ENCODE data around the gene OPN3. TPM values are rescaled to one million over a fixed set of nuclear protein-coding genes. Genes with fewer than 3 reads are reported as not detected.

Gene OPN3
- total RNA-seq, 1 experiment from 2014 or later, result 10.0 TPM

GRCh38 chr1:241557031-241557430 lies 83.1 kb downstream of the OPN3 start:
- no peak overlapping the region for H4K5ac ChIP-seq (ENCODE audit: insufficient read length, low read depth, low read length)
- H3K27me3 ChIP-seq (ENCODE audit: insufficient read depth, low read length), result no peaks in the 10 kb centered on the region
- H3K56ac ChIP-seq (ENCODE audit: insufficient read length, low read depth, low read length), result no peak overlapping the region
- H2BK5ac ChIP-seq (ENCODE audit: insufficient read length, low read length), result no peak overlapping the region
- H2AFZ ChIP-seq (ENCODE audit: low read length), result no peak overlapping the region
- no peaks in the 10 kb centered on the region for H4K20me1 ChIP-seq (ENCODE audit: control insufficient read depth, insufficient read depth, insufficient read length)
- H3K27me3 Mint-ChIP-seq (ENCODE audit: low read depth), result no peaks in the 10 kb centered on the region
- H3K79me2 ChIP-seq (ENCODE audit: insufficient read depth, low read length), result no peaks in the 10 kb centered on the region
- H2AK5ac ChIP-seq (ENCODE audit: insufficient read length, low read length), result no peak overlapping the region
- H2BK12ac ChIP-seq (ENCODE audit: insufficient read length, low read depth, low read length), result no peak overlapping the region
- H2BK20ac ChIP-seq (ENCODE audit: low read depth, low read length, poor library complexity, severe bottlenecking), result no peak overlapping the region
- no peaks in the 10 kb centered on the region for H3K4me1 Mint-ChIP-seq
- no peak for TF ChIP-seq CTCF (conservative IDR thresholded peaks at IDR 0.05)
- no peak overlapping the region for H2BK120ac ChIP-seq (ENCODE audit: low read depth, low read length, poor library complexity, severe bottlenecking)
- no peak overlapping the region for H3K4me2 ChIP-seq (ENCODE audit: insufficient read depth, insufficient read length, low read length)
- no peak overlapping the region for H3K4me3 Mint-ChIP-seq
- no peaks in the 10 kb centered on the region for H3K9me3 ChIP-seq (ENCODE audit: control insufficient read depth, low read depth, low read length)
- no peaks in the 10 kb centered on the region for H3K23me2 ChIP-seq (ENCODE audit: insufficient read length, low read depth, low read length, poor library complexity, severe bottlenecking)
- no peak overlapping the region for H3K18ac ChIP-seq (ENCODE audit: insufficient read length, low read depth, low read length)
- no peaks in the 10 kb centered on the region for H3K36me3 Mint-ChIP-seq (ENCODE audit: insufficient read depth in 1 of 3, low read depth in 3 of 3)
- no peak overlapping the region for H4K8ac ChIP-seq (replicated peaks; ENCODE audit: insufficient read length, low read depth, low read length)
- DNase-seq, result no peak
- no peaks in the 10 kb centered on the region for H3K79me1 ChIP-seq (ENCODE audit: insufficient read depth, low read depth, low read length, poor library complexity, severe bottlenecking)
- H3T11ph ChIP-seq (ENCODE audit: low read length), result no peak overlapping the region
- no peak overlapping the region for H4K91ac ChIP-seq (ENCODE audit: insufficient read length, low read depth, low read length)
- H3K27ac ChIP-seq (ENCODE audit: insufficient read length, low read depth, low read length), result no peak overlapping the region
- no peak overlapping the region; a peak in 1 of 7 replicates for H3K27ac Mint-ChIP-seq
- H3K4me1 ChIP-seq (ENCODE audit: insufficient read depth, low read length), result no peaks in the 10 kb centered on the region
- H3K9me3 Mint-ChIP-seq, result no peaks in the 10 kb centered on the region
- no peak overlapping the region for H3K9ac ChIP-seq (ENCODE audit: extremely low read depth, insufficient read length, low read length)
- no peak overlapping the region for H2BK15ac ChIP-seq (ENCODE audit: low read depth, low read length)
- WGBS (ENCODE audit: extremely low coverage, insufficient read length, low lambda C conversion rate), result 100% methylated on average over 1 of the region's 5 CpGs
- H3K23ac ChIP-seq (ENCODE audit: insufficient read length, low read depth, low read length), result no peak overlapping the region
- no peak overlapping the region for H3K14ac ChIP-seq (ENCODE audit: insufficient read depth, low read length)
- H3K4ac ChIP-seq (ENCODE audit: low read depth, low read length), result no peak overlapping the region

Data from H9 (cell line).